GM19324 (cell line): ENCODE data around the gene GRID2.

Experiments used
- ATAC-seq: cut with Tn5 transposase; IDR thresholded peaks from one replicate; pipeline ENCODE4 v1.9.1; 2021; ENCODE audit warnings: mild to moderate bottlenecking, moderate library complexity; ENCODE audit not compliant: unreplicated experiment, low FRiP score

GRID2 gene

GRCh38 chr4:93710101-93710846 lies 1406.5 kb downstream of the GRID2 start:
- ATAC-seq: peak; percentile 62

DNA sequence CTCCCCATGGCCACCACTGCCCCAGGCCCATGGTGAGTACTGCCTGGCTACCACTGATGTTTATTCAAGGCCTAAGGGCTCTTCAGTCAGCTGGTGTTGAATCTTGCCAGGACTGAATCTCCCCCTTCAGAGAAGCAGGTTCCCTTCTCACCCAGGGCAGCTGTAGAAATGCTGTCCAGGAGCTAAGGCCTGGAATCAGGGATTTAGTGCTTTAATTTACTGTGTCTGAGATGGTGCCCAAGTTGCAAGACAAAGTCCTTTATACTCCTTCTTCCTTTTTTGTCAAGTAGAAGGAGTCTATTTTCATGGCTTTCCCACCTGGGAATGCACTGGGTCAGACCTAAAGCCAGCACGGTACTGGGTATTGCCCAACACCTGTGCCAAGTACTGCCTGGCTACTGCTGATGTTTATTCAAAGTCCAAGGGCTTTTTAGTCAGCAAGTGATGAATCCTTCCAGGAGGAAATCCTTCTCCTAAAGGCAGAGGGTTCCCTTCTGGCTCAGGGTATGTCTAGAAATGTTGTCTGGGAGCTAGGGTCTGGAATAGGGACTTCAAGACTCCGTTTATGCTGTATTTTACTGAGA lies 1407.2 kb downstream of the GRID2 start:
- ATAC-seq: no peak

DNA sequence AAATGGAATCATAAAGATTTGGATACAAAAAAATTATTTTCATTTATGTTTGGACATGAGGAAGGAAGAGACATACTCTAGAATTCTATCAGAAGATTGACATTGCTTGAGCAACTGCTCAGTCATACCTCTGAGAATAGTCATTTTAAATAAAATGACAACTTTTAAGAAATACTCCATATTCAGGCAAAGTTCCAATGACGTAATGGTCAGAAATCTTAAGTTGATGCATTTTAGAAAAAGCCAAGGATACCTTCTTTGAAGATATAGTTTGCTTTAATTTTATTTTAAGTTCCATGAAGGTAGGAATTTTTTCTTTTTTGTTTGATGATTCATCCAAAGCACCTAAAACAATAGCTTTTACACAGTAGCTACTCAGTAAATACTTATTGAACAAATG lies 1414.5 kb downstream of the GRID2 start:
- ATAC-seq: no peak

DNA sequence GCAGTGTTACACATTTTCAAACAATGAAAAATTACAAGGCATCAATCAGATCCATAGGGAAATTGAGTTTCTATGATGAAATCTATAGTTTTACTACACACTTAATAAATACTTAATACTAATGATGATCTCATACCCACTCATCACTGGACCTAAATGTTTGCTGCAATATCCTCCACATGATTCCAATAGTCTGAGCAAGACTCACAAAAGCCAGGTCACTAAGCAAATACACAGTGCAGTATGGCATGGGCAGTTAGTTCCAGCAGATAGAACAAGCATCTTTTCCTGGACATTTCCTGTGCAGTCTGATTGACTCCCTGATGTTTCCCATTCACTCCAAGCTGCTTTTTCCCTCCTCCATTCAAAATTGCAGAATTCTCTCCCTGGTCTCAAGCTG lies 1415.8 kb downstream of the GRID2 start:
- no peak for ATAC-seq

DNA sequence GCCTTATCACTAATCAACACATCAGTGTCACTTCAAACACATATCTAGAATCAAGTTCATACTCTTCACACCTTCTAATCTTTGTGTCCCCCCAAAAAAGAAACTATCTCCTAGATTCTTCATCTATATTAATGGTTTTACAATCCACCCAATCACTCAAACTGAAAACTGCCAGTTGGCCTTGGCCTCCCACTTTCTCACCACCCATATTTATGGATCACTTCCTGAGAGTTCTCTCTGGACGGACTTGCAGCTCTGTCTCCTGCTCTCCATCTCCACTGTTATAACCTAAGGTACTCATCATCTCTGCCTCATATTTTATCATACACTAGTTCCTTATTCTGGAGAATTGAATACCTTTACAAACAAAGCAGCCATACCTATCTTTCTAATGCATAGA lies 1418.7 kb downstream of the GRID2 start:
- ATAC-seq: no peak

DNA sequence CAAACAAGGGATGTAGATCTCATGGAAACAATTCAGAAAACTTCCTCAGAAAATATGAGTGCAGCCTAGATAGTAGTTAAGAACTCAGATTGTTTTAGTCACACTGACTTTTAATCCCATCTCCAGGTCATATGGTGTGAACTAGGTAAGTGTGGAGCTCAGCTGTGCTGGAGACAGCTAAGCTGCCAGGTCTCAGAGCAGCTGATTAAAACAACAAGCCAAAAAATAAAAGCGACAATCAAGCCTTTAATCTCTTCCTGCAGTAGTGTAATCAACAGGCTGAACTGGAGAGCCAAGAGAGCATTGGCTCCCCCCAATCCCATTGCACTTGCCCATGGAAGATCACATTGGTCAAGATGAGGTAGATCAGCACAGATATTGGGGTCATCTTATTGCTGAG lies 1426.5 kb downstream of the GRID2 start:
- no peak for ATAC-seq

GRCh38 chr4:93730760-93731159 lies 1427.0 kb downstream of the GRID2 start:
- ATAC-seq: no peak

GRCh38 chr4:93731456-93731855 lies 1427.7 kb downstream of the GRID2 start:
- no peak for ATAC-seq

- ATAC-seq: no peak
Observed at GRCh38 chr4:93732509-93732908, 1428.7 kb downstream of the GRID2 start.

GRCh38 chr4:93740890-93741289 lies 1437.1 kb downstream of the GRID2 start:
- no peak for ATAC-seq

DNA sequence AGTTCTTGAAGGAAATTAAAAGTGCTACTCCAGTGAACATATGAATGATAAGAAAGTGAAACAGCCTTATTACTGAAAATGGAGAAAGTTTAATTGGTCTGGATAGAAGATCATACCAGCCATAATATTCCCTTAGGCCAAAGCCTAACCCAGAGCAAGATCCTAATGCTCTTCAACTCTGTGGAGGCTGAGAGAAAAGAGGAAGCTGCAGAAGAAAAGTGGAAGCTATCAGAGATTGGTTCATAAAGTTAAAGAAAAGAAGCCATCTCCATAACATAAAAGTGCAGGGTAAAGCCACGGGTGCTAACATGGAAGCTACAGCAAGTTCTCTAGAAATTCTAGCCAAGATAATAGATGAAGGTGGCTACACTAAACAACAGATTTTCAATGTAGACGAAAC lies 1439.3 kb downstream of the GRID2 start:
- ATAC-seq: no peak

DNA sequence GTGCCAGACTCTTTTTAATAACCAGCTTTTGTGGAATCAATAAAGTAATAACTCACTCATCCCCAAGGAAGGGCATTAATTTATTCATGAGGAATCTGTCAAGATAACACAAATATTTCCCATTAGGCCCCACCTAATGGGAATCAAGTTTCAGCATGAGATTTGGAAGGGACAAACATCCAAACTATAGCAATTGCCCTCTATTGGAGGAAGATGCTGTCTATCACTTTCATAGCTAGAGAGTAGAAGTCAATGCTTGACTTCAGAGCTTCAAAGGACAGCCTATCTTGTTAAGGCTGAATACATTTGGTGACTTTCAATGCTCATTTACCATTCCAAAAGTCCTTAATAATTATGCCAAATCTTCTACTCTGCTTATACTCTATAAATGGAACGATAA lies 1439.9 kb downstream of the GRID2 start:
- no peak for ATAC-seq

DNA sequence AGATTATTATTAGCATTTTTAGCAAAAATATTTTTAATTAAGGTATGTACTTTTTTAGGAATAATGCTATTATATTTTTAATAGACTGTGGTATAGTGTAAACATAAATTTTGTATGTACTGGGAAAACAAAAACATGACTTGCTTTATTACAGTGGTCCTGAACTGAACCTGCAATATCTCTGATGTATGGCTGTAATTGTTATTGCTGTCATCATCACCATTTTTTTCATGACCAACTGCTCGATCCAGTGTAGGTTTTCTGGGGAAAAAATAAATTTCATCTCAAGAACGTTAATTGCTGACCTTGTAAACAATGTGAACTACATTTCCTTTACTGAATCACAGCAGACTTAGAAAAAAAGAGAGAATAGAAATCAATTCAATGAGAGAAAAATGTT lies 1441.2 kb downstream of the GRID2 start:
- no peak for ATAC-seq

DNA sequence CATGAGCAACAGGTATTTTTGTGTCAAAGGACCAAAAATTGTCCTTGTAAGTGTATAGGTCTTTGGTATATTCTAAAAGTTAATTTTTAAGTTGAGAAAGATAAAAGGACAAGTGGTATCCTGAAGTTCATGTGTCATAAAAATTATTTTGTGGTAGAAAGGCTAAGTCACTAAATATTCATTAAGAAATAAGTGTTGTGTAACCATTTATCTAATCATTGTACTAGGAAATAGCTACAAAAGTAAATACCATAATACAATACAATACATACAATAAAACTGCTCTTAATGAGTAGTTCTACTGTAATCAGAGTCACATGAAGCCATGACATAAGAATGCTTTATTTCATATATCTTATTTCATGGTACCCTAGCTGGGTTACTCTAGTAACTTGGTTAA lies 1442.3 kb downstream of the GRID2 start:
- ATAC-seq: no peak

GRCh38 chr4:93747220-93747619 lies 1443.5 kb downstream of the GRID2 start:
- no peak for ATAC-seq

DNA sequence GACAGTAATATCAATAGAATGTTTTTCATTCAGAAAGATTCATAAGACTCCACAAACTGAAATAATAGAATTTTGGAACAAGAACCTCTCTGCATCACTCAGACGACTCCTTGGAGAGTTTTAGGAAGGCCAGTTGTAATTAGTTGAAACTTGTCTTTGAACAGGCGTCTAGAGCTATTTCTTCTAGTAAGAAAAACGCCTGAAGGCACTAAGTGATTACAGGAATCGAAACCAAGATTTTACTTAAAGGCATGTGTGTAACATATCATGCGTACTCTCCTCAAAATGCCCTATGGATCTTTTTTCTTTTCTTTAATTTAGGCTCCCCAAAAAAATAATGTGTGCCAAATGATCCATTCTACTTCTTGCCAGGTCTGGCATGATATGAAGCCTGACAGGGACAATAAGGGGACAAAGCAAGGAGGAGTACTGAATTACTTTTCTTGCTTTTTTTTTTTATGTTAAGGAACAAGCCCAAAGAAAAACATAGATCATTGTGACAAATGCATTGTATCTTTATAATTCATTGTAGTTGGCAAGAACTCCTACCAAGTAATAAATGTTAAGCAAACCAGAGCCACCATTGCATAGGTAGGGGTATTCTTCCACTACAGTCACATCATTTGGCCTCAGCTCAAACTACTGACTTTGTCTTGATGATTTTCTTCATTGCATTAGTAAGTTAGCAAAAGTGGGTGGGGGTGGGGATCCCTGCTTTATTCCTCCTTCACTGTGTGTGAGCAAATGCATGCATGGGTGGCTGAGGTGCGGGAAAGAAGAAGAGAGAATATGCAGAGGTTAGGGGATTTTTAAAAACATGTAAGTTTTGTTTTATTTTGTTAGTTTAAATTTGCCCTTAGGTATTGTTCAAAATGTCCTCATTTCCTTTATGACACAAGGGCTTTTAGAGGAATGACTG lies 1444.9 kb downstream of the GRID2 start:
- ATAC-seq: peak; percentile 29

- ATAC-seq: peak; percentile 77
Observed at GRCh38 chr4:93749292-93749761, 1445.6 kb downstream of the GRID2 start.

DNA sequence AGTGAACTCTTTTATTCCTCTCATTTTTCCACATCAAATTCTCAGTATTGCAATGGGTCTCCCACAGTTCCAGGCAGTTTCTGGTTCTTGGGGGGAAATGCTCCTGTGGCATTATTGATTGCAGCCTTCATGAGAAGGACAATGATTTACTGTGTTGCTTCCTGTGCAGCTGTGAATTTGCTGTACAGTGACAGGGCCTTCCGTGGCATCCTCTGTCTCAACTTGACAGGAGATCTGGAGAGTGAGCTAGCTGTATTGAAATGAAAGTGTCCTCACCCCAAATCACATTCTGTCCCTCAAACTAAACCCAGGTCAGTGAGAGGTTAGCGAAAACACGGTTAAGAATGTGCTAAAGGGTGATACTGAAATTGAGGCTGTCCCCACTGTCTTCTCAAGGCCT lies 1447.6 kb downstream of the GRID2 start:
- no peak for ATAC-seq

- ATAC-seq: no peak
Observed at GRCh38 chr4:93756101-93756500, 1452.3 kb downstream of the GRID2 start.

GRCh38 chr4:93759506-93759905 lies 1455.7 kb downstream of the GRID2 start:
- ATAC-seq: no peak

GRCh38 chr4:93760284-93760683 lies 1456.5 kb downstream of the GRID2 start:
- ATAC-seq: no peak
